ENCODE results near the gene IGF2BP1. TPM values are rescaled to one million over a fixed set of nuclear protein-coding genes. Genes with fewer than 3 reads are reported as not detected.
A peak's percentile ranks its signal among the peaks of the same experiment; 100 is the strongest.

The IGF2BP1 gene
- total RNA-seq, 1 donor from 2014 or later, result not detected

DNA sequence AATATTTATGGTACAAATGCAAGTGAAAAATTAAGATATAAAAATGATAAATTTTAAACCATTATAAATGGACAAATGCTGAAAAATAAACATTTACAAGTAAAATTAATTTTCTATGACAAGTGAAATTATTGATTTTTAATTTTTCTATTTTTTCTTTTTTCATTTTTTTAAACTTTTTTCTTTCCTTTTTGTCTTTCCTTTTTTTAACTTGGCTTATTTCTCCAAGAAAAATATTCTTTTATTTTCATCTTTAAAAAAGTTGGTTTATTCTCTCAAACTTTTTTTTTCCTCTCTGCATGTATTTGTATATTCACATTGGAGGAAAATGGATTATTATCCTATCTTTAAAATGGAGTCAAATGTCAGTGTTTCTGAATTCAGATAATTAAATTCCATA, 3.9 kb upstream of the IGF2BP1 start:
- no peak for TF ChIP-seq CTCF (IDR thresholded peaks at IDR 0.05)
- Histone ChIP-seq H3K36me3 (no peaks in the 10 kb centered on the region), H3K27ac (no peak overlapping the region), H3K4me3 (no peak overlapping the region), H3K27me3 (ENCODE audit: low read depth) (peaks cover 100% of the 10 kb centered on the region), H3K4me1 (peaks cover 23% of the 10 kb centered on the region), H3K9me3 (no peaks in the 10 kb centered on the region)
- DNase-seq, result no peak
- intact Hi-C loops (cut with DNase I), result no loop called here
- ATAC-seq, result no peak

- Histone ChIP-seq H3K9me3 (no peaks in the 10 kb centered on the region), H3K36me3 (no peaks in the 10 kb centered on the region), H3K27me3 (ENCODE audit: low read depth) (peaks cover 100% of the 10 kb centered on the region), H3K4me1 (peaks cover 23% of the 10 kb centered on the region), H3K4me3 (no peak overlapping the region), H3K27ac (no peak overlapping the region)
- no peak for ATAC-seq
- DNase-seq, result no peak
- no peak for TF ChIP-seq CTCF (IDR thresholded peaks at IDR 0.05)
- intact Hi-C loops (cut with DNase I), result no loop called here
These were observed 3.2 kb upstream of the IGF2BP1 start for GRCh38 chr17:48993951-48994350.

- Histone ChIP-seq H3K27me3 (ENCODE audit: low read depth) (peaks cover 99% of the 10 kb centered on the region), H3K4me3 (no peak overlapping the region), H3K36me3 (no peaks in the 10 kb centered on the region), H3K9me3 (no peaks in the 10 kb centered on the region), H3K4me1 (peaks cover 23% of the 10 kb centered on the region), H3K27ac (no peak overlapping the region)
- DNase-seq, result no peak
- no peak for ATAC-seq
- no peak for TF ChIP-seq CTCF (IDR thresholded peaks at IDR 0.05)
- intact Hi-C loops (cut with DNase I), result no loop called here
These were observed 2.5 kb upstream of the IGF2BP1 start for GRCh38 chr17:48994549-48995303.

DNA sequence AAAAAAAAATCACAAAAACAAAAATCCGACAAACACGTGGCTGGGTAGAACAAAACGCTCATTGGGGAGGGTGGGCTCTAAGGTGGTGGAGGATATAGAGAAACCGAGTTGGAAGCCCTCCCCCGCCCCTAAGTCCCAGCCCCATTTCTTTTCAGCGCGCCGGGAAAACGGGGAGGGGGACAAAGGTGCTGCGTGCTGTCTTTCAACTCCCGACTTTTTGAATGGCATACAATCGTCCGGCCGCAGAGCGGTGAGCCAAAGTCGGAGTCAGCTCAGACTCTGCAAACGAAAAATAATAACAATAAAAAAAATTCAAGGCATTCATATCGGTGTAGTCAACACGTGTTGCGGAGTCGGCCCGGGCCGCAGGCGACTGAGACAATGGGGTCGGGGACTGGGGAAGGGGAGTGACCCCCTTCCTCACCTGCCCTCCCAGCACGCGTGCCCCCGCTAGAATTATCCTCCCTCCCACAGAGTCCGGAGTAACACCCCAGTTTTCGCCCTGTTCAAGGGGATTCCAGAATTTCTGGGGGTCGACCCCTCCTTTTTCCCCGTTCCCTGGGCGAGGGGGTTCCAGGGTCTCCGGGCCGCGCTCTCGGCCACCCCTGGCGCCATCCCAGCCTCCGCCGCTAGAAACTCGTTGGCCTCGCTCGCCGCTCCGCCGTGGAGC, 1.7 kb upstream of the IGF2BP1 start:
- intact Hi-C loops (cut with DNase I), result no loop called here
- peaks cover 98% of the 10 kb centered on the region for H3K27me3 ChIP-seq (ENCODE audit: low read depth)
- TF ChIP-seq CTCF (IDR thresholded peaks at IDR 0.05), result no peak
- H3K36me3 ChIP-seq, result no peaks in the 10 kb centered on the region
- ATAC-seq (peak in 1 of 2 donors; percentile 18), DNase-seq (no peak)
- no peak overlapping the region for H3K4me3 ChIP-seq
- no peak overlapping the region for H3K27ac ChIP-seq
- no peaks in the 10 kb centered on the region for H3K9me3 ChIP-seq
- H3K4me1 ChIP-seq, result peaks cover 23% of the 10 kb centered on the region

- Histone ChIP-seq H3K4me3 (no peak overlapping the region), H3K27me3 (ENCODE audit: low read depth) (peaks cover 98% of the 10 kb centered on the region), H3K4me1 (peaks cover 23% of the 10 kb centered on the region), H3K9me3 (no peaks in the 10 kb centered on the region), H3K27ac (no peak overlapping the region), H3K36me3 (no peaks in the 10 kb centered on the region)
- intact Hi-C loops (cut with DNase I), result no loop called here
- TF ChIP-seq CTCF (IDR thresholded peaks at IDR 0.05), result no peak
- ATAC-seq, result peak in 1 of 2 donors; percentile 35
- DNase-seq, result no peak
These were observed 1.0 kb upstream of the IGF2BP1 start for GRCh38 chr17:48995974-48996721.

All from lower lobe of right lung (tissue), 2 donors.